H54 (cell line): ENCODE data around the gene REL.

Experiments used
- DNase-seq: peaks from one replicate; pipeline ENCODE4 v3.0.0; 2011; ENCODE audit warnings: low spot score, mixed read lengths; ENCODE audit not compliant: insufficient read length
- FAIRE-seq: peaks from 3 replicates; lab custom pipeline; 2011; peaks lifted over from hg19 to GRCh38; lab: Jason Lieb, UNC
- POLR2A ChIP-seq: IDR thresholded peaks from 2 replicates; pipeline ENCODE4 v1.6.1; 2011; ENCODE audit warnings: low read depth, mild to moderate bottlenecking, low read length

REL gene

DNA sequence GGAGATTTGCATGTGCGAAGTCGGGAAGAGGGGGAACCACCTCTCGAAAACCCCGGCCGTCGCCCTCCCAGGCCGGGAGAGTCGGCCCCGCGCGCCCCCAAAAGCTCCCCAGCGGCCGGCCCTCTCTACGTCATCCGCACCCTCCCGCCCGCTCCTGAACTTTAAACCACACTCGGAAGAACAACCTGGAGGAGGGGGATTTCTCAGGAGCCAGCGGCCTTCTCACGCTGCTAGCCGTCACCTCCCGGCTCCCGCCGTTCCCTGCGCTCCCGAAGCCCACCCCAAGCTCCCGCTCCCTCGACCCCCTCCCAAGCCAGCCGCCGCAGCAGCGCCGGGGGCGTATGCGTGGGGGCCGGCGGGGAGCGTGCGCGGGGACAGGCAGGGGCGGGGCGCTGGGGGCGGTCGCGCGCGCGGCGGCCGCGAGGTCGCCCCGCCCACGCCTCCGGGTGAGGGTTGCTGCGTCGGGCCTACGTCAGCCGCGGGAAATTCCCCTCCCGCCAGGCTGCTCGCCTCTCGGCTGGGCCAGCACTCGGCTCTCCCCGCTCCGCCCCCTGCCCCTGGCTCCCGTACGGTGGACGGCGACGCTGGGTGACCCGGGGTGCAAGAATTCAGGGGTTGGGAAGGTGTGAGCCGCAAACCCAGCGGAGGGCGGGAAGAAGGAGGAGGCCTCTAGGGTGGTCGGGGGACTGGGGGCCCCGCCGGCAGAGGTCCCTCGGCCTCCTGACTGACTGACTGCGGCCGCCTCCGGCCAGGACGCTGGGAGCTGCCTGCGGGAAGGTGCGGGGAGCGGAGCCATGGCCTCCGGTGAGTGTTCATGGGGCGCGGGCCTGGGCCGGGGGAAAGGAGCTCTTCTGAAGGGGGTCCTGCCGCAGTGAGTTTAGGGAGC is at the start of gene REL:
REL (plus strand) TSS at position 528 of the 886 bp plus-strand sequence; CDS start at position 795, 267 bp downstream.
- DNase-seq (peak; percentile 97), FAIRE-seq (peak; percentile 92)
- TF ChIP-seq POLR2A, result peak; percentile 50

DNA sequence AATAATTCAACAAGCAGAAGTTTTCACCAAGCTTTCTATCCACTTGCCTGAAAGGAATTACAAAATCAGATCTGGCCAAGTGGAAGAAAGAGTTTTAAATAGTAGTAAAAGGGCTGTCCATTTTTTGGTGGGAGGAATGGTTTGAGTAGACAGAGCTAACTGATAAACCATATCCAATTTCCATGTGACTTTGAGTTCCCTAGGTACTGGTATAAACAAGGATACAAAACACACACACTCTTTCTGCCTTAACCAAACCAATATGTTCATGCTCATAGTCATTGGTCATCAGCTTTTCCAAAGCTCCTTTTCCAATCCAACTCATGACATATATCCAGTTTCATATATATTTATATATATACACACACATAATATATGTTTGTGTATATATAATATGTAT is 49.5 kb upstream of the REL start:
- DNase-seq (no peak), FAIRE-seq (no peak)
- no peak for TF ChIP-seq POLR2A

DNA sequence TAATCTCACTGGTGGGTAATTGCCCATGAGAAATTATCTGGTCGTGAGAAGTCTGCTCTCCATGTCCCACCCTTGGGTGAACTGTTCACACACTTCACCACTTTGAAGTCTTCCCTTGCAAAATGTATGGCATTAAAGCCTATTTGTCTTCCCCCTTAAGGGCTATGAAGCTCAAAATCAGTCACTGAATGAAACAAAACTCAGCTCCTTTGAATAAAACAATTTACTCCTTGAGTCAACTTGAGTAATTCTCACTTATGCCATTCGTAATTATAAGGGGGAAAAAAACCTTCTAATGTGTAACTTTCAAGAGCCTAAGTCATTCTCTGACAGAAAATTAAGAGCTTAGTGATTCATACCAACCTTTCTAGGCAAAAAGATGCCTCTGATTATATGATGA is 48.8 kb upstream of the REL start:
- DNase-seq, result no peak
- FAIRE-seq, result no peak
- no peak for TF ChIP-seq POLR2A

DNA sequence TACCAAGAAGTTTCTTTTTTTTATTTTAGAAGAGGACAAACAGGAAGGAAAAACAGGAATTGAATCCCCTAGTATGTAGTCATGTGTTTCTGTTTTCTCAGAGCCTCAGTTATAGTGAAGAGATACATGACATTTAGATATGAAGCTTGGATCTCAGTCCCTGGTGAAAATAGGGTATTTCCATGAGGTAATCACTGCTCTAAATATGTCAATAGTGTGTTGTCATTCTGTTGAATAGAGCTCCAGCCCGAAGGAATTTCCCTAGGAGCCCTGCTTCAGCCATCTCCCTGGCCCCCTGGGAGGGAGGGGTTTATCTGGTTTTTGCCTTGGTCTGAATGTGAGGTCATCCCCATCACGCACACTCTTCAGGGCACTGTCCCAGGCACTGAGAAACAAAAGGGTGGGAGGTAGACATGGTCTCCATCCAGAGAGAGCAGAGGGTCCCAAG is 47.1 kb upstream of the REL start:
- no peak for DNase-seq
- FAIRE-seq, result no peak
- TF ChIP-seq POLR2A, result no peak

DNA sequence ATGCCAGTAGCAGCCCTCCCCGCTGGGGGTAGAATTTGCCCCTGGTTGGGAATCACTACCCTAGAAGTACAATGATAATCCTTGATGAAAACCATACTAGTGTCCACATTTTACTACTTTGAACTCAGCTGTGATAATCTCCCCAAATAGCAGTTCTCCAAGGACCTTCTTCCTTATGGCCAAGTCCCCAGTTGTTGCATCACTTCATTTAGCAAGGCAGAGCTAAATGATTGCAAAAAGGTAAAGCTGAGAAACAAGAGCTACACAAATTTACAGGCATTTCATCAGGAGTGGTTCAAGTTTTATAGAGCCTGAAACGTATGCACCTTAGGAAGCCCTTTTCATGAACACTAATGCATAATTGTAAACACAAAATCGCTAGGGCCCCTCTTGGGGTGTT is 44.9 kb upstream of the REL start:
- TF ChIP-seq POLR2A, result no peak
- DNase-seq, result no peak
- no peak for FAIRE-seq

DNA sequence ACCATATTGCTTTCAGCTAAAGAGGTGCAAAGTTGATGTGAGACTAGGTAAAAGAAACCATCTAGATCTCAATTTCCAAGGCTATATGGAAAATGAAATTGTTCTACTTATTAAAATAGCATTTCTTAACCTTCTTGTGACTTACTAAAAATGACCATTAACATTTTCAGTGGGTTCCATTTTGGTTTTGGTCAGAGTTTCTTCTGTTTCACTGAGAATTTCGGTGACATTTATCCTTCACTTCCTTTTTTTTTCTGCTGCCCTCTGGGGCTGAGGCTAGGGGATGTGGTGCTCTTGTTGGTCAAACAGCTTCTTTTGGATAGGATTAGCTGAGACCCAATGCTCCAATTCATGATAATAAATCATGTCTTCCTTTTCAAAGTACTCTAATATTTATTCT is 44.3 kb upstream of the REL start:
- no peak for TF ChIP-seq POLR2A
- FAIRE-seq (no peak), DNase-seq (no peak)

DNA sequence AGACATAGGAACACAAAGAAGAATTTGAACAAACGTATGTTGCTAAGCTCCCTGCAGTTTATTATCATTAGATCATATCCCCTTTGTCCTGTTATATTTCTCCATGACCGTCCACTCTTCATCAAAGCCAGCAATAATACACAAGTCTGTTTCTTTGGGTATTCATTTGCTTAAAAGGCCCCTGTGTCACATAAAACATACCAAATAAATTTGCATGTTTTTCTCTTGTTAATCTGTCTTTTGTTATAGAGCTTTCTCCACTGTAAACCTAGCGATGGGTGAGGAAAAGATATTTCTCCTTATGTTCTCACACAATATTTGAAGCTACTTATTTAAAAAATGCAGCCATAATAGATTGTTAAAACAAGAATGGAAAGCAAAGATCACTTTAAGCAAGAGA is 42.9 kb upstream of the REL start:
- FAIRE-seq (no peak), DNase-seq (no peak)
- no peak for TF ChIP-seq POLR2A

DNA sequence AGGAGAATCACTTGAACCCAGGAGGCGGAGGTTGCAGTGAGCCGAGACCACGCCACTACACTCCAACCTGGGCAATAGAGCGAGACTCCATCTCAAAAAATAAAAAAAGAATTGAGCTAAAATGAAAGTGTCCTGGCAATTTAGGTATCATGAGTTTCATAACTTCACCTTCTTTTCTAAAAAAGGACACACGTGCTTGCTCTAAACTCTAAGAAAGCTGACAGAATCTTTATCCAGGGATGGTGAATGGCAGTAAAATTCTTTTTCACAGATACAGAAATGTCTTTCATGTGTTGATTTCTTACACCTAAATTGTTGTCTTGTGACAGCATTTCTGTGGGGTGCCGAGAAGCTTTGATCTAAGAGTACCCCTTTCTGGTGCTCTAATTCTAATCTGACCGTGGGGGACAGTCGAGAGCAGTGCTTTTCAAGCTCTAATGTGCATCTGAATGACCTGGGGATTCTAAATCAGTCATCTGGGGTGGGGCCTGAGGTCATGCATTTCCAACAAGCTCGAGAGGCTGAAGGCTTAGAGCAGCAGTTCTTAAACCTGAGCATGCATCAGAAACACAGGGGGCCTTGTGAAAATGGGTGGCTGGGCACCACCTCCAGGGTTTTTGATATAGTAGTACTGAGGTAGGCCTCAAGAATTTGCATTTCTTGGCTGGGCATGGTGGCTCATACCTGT is 42.1 kb upstream of the REL start:
- no peak for DNase-seq
- no peak for FAIRE-seq
- TF ChIP-seq POLR2A, result no peak

DNA sequence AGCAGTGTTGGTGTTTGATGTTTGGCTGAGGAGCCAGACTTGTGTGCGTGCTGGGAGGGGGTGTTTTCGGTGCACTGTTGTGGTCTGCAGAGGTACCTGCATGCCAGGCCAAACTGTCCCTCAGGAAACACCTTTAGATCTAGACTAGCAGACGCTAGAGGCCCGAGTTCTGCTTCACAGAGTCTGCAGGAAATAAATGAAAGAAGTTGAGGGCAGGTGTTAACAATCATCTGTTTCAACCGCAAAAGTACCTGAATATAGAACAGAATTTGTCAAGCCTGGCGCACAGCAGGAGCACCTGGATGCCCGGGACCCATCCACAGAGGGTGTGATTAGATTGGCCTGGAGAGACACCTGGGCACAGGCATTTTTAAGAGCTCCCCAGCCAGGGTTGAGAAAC is 40.5 kb upstream of the REL start:
- no peak for DNase-seq
- TF ChIP-seq POLR2A, result no peak
- no peak for FAIRE-seq

DNA sequence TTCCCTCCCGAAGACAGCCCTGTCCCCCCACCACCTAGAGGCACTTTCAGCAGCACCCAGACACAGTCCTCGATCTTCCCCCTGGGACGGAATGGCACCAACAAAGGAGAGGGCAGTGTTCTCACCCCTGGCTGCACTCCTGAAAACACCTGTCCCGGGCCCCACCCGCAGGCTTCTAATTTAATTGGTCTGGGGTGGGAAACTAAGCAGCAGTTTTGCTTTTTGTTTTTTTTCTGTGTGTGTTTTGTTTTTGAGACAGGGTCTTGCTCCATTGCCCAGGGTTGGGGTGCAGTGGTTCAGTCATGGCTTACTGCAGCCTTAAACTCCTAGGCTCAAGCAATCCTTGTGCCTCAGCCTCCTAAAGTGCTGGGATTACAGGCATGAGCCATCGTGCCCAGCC is 38.4 kb upstream of the REL start:
- no peak for TF ChIP-seq POLR2A
- FAIRE-seq (no peak), DNase-seq (no peak)

DNA sequence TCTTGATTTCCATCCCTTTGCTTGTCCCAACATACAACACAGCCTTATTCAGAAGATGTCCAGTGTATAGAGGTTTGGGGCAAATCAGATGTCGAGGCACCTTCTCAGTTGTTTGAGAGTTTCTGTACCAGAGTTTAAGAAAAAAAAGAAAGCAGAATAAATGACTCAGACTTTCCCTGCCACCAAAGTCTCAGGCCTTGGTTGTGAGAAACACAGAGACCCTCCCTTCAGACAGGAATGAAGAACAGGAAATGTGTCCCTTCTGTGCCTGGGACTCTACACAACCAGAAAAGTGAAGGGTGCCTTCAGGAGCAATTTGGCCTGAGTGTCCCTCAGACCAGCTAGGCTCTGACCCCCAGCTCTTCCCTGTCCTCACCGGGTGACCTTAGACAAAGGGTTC is 37.3 kb upstream of the REL start:
- TF ChIP-seq POLR2A, result no peak
- DNase-seq (no peak), FAIRE-seq (no peak)

DNA sequence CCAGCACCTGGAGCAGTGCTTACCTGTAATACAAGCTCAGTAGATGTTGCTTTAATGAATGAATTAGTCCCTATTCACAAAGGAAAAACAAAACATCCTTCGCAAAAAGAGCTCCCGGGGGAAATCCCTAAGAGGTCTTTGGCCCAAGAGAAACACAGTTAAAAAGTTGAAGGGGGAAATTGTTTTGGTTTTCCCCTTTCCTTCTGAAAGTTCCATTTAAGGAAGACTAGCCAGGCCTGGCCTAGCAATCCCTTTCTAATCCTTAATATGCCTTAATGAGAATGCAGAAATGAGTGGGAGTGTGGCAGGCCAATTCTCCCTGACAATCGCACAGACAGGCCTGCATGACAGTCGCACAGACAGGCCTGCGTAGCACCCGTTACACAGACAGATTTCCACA is 33.5 kb upstream of the REL start:
- FAIRE-seq (no peak), DNase-seq (no peak)
- TF ChIP-seq POLR2A, result no peak

DNA sequence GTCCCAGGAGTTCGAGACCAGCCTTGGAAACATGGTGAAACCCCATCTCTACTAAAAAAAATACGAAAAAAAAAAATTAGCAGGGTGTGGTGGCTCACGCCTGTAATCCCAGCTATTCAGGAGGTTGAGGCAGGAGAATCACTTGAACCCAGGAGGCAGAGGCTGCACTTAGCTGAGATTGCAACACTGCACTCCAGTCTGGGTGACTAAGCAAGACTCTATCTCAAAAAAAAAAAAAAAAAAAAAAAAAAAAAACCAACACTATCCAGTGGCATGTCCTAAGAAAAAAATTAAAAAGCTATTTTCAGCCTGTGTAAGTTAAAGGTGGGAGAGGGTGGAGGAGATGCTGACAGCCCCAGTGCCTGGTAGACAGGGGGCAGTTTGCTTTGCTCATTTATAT is 32.2 kb upstream of the REL start:
- no peak for FAIRE-seq
- no peak for TF ChIP-seq POLR2A
- DNase-seq, result no peak

DNA sequence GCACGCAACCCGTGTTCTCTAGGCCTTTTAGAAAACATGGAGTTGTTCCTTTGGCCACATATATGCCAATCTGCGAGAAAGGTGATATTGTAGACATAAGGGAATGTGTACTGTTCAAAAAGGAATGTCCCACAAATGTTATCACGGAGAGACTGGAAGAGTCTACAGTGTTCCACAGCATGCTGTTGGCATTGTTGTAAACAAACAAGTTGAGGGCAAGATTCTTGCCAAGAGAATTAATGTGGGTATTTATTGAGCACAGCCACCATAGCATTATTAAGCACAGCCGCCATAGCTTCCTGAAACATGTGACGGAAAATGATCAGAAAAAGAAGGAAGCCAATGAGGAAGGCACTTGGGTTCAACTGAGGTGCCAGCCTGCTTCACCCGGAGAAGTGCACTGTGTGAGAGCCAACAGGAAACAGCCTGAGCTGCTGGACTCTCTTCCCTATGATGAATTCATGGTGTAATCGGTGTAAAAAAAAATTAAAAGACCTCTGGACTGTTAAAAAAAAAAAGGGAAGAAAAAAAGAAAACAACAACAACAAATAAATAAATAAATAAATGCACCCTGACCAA is 29.0 kb upstream of the REL start:
- no peak for DNase-seq
- FAIRE-seq, result no peak
- TF ChIP-seq POLR2A, result no peak

DNA sequence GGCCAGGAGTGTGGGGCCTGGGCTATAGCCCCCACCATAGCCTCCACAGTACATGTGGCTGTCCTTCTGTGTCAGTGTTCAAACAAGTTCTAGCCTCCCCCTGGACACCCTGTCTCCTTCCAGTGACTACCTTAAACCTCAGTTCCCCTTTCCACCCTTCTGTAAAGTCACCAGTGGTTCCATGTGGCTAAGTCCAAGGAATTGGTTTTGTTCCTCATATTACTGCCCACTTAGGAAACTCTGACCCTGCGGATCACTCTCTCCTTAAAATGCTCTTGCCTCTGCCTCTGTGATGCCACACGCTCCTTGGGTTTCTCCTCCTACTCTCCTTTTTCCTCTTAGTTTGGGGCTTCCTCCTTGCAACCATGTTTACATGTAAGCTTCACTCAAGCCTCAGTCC is 27.8 kb upstream of the REL start:
- no peak for TF ChIP-seq POLR2A
- no peak for DNase-seq
- no peak for FAIRE-seq
